Ovary (tissue), 3 donors: Measurements from ENCODE around the gene UTRN.

Experiments used
- EP300 ChIP-seq: sonication (generic); formaldehyde crosslinking; IDR thresholded peaks from one replicate; pipeline ENCODE4 v1.6.1; 2017; ENCODE audit warnings: antibody characterized with exemption
- POLR2A ChIP-seq: fragments of 450-650 bp; IDR thresholded peaks from one replicate; pipeline ENCODE4 v1.6.1; 2017; ENCODE audit warnings: antibody characterized with exemption, mild to moderate bottlenecking, moderate library complexity
- TF ChIP-seq, protein P1 (sequence below), 3 donors: fragments of 450-650 bp in 2 of 3; fragments of 200-600 bp in 1 of 3; IDR thresholded peaks; one replicate each; pipeline versions ENCODE4 v1.5.1 to v1.8.0; 2016 to 2022; ENCODE audit warnings: antibody characterized with exemption in 3 of 3, mild to moderate bottlenecking in 1 of 3
- donor health status: DM: no; HTN: no; CAD: no.

DNA sequence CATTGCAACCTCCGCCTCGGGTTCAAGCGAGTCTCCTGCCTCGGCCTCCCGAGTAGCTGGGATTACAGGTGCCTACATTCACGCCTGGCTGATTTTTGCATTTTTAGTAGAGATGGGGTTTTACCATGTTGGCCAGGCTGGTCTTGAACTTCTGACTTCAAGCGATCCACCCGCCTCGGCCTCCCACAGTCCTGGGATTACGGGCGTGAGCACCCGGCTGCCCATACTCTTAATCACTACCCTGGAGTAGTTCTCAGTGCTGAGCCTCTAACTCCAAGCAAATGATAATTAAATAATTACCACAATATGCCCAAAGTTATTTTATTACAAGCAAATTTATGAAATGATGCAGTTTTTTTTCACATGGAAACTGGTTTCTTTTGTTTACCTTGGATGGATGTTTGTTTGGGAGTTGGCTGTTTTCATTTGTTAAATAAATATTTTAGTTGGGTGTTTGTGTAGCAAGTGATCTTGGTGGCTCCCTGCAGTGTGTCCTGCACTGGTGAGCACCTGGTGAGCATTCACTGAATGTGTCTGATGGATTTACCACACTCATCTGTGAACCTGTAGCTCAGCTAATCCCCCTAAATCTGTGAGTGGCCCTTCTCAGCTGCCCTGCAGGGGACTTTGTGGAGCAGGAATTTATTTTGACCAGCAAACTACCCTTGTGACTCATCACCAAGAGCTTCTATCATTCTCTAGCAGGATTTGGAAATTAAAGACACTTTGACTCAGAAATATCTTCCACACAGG lies 36.9 kb downstream of the UTRN start:
- TF ChIP-seq POLR2A (no peak), EP300 (no peak)
- TF ChIP-seq, protein P1, sequence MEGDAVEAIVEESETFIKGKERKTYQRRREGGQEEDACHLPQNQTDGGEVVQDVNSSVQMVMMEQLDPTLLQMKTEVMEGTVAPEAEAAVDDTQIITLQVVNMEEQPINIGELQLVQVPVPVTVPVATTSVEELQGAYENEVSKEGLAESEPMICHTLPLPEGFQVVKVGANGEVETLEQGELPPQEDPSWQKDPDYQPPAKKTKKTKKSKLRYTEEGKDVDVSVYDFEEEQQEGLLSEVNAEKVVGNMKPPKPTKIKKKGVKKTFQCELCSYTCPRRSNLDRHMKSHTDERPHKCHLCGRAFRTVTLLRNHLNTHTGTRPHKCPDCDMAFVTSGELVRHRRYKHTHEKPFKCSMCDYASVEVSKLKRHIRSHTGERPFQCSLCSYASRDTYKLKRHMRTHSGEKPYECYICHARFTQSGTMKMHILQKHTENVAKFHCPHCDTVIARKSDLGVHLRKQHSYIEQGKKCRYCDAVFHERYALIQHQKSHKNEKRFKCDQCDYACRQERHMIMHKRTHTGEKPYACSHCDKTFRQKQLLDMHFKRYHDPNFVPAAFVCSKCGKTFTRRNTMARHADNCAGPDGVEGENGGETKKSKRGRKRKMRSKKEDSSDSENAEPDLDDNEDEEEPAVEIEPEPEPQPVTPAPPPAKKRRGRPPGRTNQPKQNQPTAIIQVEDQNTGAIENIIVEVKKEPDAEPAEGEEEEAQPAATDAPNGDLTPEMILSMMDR (IDR thresholded peaks at IDR 0.05) = no peak
